Measurements from ENCODE around the gene SRGAP2B.
"Not testable (repeated sequence)": the region's sequence is repeated elsewhere in the genome, so short reads cannot be mapped to it uniquely, and the experiment has no call there.

The SRGAP2B gene

GRCh38 chr1:145095284-145096057 lies at the start of gene SRGAP2B, which contains the start of gene FAM72D:
Gene SRGAP2B (minus strand): TSS chr1:145095328. CDS start chr1:145092901, 2,427 bp downstream.
Gene FAM72D (plus strand): TSS chr1:145095974. CDS start chr1:145096848, 874 bp downstream.
- not testable (repeated sequence) for DNase-seq (ENCODE audit: low spot score)

- DNase-seq (ENCODE audit: low spot score), result not testable (repeated sequence)
These were observed 49.3 kb upstream of the SRGAP2B start for GRCh38 chr1:145144264-145144913.

- DNase-seq (ENCODE audit: low spot score), result not testable (repeated sequence)
These were observed 45.4 kb upstream of the SRGAP2B start for GRCh38 chr1:145140549-145140948.

DNA sequence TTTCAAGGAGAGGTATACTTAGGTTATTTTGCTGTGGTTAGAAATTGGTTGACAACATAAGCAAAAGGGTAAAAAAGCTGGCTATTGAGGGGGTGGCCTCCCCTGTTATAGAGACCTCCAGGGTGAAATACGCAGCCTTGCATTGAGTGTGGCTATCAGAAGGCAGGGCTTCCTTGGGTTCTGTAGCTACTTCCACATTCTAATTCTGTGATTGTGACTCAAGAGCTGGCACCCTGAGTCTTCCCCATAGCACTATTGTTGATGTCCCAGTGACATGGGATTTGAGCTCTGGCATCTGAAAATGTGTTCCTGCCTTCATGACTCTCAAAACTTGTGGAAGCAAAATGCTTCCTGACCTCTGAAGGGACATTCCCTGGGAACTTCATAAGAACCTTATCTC lies 39.3 kb upstream of the SRGAP2B start:
- DNase-seq (ENCODE audit: low spot score), result not testable (repeated sequence)

DNA sequence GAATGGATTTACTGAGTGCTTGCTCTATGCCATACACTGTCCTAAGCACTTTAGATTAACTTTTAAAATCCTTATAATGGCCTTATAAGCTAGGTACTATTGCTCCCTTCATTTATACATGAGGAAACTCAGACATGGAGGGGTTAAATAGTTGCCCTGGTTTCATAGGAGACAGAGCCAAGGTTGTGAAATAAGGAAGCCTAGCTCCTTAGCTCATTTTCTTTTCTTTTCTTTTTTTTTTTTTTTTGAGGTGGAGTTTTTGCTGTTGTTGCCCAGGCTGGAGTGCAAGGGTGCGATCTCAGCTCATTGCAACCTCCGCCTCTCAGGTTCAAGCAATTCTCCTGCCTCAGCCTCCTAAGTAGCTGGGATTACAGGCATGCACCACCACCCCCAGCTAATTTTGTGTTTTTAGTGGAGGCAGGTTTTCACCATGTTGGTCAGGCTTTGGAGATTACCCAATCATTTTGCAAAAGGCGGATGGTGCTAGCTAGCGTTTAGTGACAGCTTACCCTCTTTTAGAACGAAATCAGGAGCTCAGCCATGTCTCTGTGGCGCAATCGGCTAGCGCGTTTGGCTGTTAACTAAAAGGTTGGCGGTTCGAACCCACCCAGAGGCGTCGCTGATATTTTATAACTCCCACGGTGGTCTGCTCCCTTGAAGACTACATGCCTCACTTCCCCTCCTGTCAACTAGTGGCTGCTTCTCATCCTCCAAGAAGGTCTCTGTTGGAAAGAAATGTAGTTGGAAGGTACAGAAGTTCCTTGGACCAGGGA lies 33.8 kb upstream of the SRGAP2B start:
- DNase-seq (ENCODE audit: low spot score), result not testable (repeated sequence)

DNA sequence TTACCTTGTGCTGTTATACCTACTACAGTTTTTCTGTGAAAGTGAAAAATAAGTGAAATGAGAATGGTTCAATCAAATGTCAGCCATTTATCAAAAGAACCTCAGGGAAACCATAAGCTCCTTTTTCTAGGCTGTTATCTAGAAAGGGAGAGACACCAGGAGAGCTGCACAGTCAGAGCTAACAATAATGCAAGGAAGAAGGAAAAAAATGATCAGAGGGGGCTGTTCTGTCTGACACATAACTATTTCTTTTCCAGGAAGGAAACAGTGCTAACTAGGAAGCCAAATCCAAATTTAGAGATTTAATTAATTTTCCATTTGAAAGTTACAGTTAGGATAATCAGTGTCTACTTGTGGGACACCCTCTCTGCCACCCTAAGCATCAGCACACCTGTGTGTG lies 32.0 kb upstream of the SRGAP2B start:
- DNase-seq (ENCODE audit: low spot score), result not testable (repeated sequence)

- not testable (repeated sequence) for DNase-seq (ENCODE audit: low spot score)
These were observed 30.0 kb upstream of the SRGAP2B start for GRCh38 chr1:145125112-145125511.

GRCh38 chr1:145123992-145124641 lies 29.0 kb upstream of the SRGAP2B start:
- DNase-seq (ENCODE audit: low spot score), result not testable (repeated sequence)

- DNase-seq (ENCODE audit: low spot score), result not testable (repeated sequence)
These were observed 27.9 kb upstream of the SRGAP2B start for GRCh38 chr1:145123062-145123395.

DNA sequence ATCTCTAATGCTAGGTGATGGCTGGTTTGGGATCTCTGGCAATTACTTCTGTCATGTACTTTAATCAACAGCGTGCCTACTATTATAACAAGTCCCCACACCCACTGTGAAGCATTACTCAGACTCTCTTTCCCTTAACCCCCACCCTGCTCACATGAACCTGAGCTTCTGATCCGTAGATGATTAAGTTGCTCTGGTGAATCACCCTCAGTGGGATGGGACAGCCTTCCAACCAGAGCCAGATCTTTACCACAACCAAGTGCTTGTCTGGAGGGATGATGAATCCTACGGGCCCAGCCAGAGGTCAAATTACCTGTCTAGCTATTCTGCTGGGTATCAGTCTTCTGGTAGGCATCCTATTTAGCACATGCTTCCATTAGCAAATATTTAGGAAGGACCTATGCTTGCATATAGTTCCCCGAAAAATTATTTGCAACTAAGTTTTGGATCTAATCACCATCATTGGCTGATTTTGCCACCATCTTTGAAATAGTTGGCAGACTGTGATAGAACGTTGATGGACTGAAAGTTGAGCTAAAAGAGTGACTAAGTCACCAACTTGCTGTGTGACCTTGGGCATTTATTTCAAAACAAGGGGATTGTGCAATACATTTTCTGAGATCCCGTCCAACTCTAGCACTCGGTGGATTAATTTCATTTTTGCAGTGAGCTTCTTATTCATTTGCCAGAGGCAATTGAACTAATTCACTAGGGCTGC lies 27.4 kb upstream of the SRGAP2B start:
- DNase-seq (ENCODE audit: low spot score), result not testable (repeated sequence)

- DNase-seq (ENCODE audit: low spot score), result not testable (repeated sequence)
These were observed 24.7 kb upstream of the SRGAP2B start for GRCh38 chr1:145119842-145120241.

GRCh38 chr1:145115587-145116493 lies 20.7 kb upstream of the SRGAP2B start:
- not testable (repeated sequence) for DNase-seq (ENCODE audit: low spot score)

DNA sequence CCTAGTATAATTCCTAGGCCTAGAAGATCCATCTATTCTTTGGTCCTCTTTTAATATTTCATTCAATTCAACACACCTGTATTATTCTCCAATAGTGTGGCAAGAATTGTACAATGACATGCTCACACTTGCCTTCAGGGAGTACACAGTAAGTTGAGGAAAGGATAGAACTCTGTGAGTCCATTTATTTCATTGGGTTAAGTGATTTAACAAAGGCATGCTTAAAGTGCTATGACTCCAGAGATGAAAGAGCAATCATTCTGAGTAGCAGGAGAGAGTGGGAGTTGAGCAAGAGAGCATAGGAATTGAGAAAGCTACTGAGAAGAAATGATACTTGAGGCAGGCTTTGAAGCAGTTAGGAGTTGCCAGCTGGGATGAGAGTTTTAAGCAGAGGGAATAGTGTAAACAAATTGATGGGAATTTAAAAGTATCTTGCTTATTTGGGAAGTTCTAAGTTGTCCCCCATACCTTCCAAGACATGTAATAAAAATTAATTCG lies 19.5 kb upstream of the SRGAP2B start:
- not testable (repeated sequence) for DNase-seq (ENCODE audit: low spot score)

- DNase-seq (ENCODE audit: low spot score), result not testable (repeated sequence)
These were observed 17.6 kb upstream of the SRGAP2B start for GRCh38 chr1:145112703-145113102.

DNA sequence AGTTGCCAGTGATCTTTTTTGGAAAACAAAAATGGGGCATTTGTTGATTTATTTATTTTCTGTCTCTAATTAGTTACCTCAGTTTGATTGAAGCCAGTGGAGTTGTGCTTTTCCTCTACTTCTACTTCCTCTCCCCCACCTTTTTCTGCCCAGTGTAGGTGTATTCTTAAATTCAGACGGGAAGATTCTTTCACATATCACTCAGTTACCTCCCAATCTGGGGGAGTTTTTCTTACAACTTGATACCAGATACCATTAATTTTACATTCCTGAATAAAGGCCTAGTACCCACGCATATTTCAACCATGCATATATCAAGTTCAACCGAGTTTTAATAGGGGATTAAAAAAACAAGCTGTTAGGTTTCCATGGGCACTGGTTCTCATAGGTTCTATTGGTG lies 16.5 kb upstream of the SRGAP2B start:
- not testable (repeated sequence) for DNase-seq (ENCODE audit: low spot score)

DNA sequence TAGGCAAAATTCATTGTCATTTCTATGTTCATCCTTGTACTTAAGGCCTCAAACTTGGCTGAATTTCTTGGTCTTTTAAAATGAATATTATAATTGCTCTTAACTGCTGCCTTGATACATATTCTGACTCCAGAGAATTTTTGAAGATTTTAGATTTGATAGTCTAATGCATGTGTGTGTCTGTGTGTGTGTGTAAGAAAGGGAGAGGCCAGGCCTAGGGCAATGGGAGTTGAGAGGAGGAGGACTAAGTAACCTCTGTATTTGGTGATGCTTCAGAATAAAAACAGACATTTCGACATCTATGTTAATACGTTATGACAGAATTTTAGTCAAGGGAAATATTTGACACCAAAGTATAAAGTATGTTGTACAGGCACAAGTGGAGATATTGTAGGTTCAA lies 8.2 kb upstream of the SRGAP2B start:
- not testable (repeated sequence) for DNase-seq (ENCODE audit: low spot score)

GRCh38 chr1:145101725-145102124 lies 6.6 kb upstream of the SRGAP2B start:
- DNase-seq (ENCODE audit: low spot score), result not testable (repeated sequence)

DNA sequence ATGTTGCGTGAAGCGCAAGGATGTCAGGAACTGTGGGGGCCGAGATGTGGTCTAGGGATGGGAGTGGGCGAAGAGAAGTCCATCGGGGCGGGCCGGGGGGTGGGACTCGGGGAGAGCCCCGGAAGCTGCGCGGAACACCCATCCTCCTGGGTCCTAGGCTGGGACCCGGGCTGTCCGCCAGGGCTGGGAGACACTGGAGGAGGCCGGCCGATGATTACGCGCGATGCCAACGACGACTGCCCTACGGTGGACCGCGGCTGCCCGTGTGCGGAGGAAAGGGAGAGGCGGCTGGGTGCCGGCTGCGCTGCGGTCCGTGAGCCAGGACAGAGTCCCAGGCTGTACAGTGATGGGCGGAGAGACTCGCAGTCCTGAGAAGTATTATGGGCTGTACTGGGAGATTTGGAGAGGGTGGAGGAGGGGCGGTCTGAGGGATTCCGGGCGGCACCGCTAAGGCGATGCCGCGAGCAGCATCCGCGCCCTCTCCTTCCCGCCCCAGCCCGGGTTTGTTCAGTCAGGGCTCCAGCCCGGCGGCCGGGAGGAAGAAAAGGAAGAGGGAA lies 395 bp downstream of the SRGAP2B start:
- not testable (repeated sequence) for DNase-seq (ENCODE audit: low spot score)

GRCh38 chr1:145093517-145094149 lies 1.5 kb downstream of the SRGAP2B start:
- DNase-seq (ENCODE audit: low spot score), result not testable (repeated sequence)
